Subcutaneous adipose tissue (tissue), 4 donors: ENCODE measurements around the gene STAT1. TPM values are rescaled to one million over a fixed set of nuclear protein-coding genes. Genes with fewer than 3 reads are reported as not detected.

Source experiments
- CTCF ChIP-seq: fragments of 450-650 bp; IDR thresholded peaks from one replicate; pipeline ENCODE4 v1.5.1; 2016; ENCODE audit warnings: low read depth, mild to moderate bottlenecking, control low read depth, antibody characterized with exemption, moderate library complexity
- total RNA-seq, 4 donors: library from RNA; depleted of rRNA; stranded (reverse); fragments of >200 nt; gene quantifications; one replicate each; pipeline ENCODE4 v1.1.0, GENCODE V29; 2016

STAT1 gene
- total RNA-seq, 4 donors from 2014 or later, result 55.5 to 123 (median 70.8) TPM

- TF ChIP-seq CTCF, result no peak
These were observed 38.1 kb upstream of the STAT1 start for GRCh38 chr2:191051825-191052778.

- TF ChIP-seq CTCF, result no peak
These were observed 37.2 kb upstream of the STAT1 start for GRCh38 chr2:191051177-191051576.

GRCh38 chr2:191050640-191050987 is 36.6 kb upstream of the STAT1 start:
- no peak for TF ChIP-seq CTCF

GRCh38 chr2:191049728-191050639 is 36.0 kb upstream of the STAT1 start:
- TF ChIP-seq CTCF, result no peak

- TF ChIP-seq CTCF, result no peak
These were observed 34.1 kb upstream of the STAT1 start for GRCh38 chr2:191048073-191048472.

GRCh38 chr2:191045141-191045540 is 31.2 kb upstream of the STAT1 start:
- TF ChIP-seq CTCF, result no peak

GRCh38 chr2:191043438-191043837 is 29.5 kb upstream of the STAT1 start:
- no peak for TF ChIP-seq CTCF
